ENCODE measurements around the gene SLC35A4. TPM values are rescaled to one million over a fixed set of nuclear protein-coding genes. Genes with fewer than 3 reads are reported as not detected.

Gene SLC35A4
- total and polyA plus RNA-seq, 2 of the 13 experiments (the other 11 are each of a cell fraction or from before 2014, with no cell fraction given), result 0.71 to 4.0 TPM

DNA sequence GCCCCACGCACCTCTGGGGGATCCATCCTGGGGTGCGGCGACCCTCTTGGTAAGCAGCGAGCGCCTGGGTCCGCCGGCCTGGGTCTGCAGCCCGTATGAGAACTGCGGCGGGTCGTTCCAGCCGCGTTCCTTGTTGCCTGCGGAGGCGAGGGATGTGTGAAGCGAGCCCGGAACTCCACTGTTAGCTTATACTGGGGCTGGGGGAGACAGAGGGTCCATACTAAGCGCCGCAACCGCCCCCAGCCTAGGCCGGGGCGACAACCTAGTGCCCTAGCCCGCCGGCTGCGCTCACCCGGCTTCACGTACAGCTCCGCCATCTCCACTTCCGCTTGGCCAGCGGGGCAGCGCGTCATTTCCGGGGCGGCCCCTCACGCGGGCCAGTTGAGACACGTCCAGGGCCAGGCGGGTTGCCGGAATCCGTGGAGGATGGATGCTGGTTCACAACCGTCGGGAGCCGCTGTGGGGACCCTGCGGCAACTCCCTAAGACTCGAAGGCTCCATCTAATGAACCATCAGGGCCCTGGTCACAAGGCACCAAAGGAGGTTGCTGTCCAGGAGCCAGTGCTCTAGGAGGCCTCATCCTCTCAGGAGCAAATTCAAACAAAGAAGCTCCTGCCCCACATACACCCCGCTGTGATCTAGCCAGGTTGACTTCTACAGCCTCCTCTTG is 7.4 kb upstream of the SLC35A4 start, which contains the start of gene SRA1 (continued):
- peak; percentile 72 for TF ChIP-seq BATF2 (CRISPR knock-in tag; IDR thresholded peaks at IDR 0.05)
- peak; percentile 54 for TF ChIP-seq ZNF580 (CRISPR knock-in tag; IDR thresholded peaks at IDR 0.05; ENCODE audit: borderline replicate concordance, low read depth)
- peak; percentile 76; the same call in 1 of the 2 replicates for TF ChIP-seq IRF9 (CRISPR knock-in tag; IDR thresholded peaks at IDR 0.05; ENCODE audit: borderline replicate concordance)
- TF ChIP-seq ZNF557 (CRISPR knock-in tag; IDR thresholded peaks at IDR 0.05), result 0 out of 2 replicates have a peak, but pooled peaks have one; percentile 25
- TF ChIP-seq ZFP90 (CRISPR knock-in tag; IDR thresholded peaks at IDR 0.05; ENCODE audit: borderline replicate concordance), result peak; percentile 65; the same call in 1 of the 2 replicates
- no peak for TF ChIP-seq ZNF101 (CRISPR knock-in tag; IDR thresholded peaks at IDR 0.05; ENCODE audit: borderline replicate concordance, low read depth)
- TF ChIP-seq IKZF4 (CRISPR knock-in tag; IDR thresholded peaks at IDR 0.05; ENCODE audit: borderline replicate concordance, low read depth, not compliant biosample characterization), result no peak
- no peak; the same call in 1 of the 2 replicates for TF ChIP-seq MLX (CRISPR knock-in tag; IDR thresholded peaks at IDR 0.05)
- TF ChIP-seq ZNF3 (CRISPR knock-in tag; IDR thresholded peaks at IDR 0.05), result peak; percentile 53; the same call in 1 of the 2 replicates
- peak; percentile 58; the same call in 1 of the 2 replicates for TF ChIP-seq TARDBP (CRISPR knock-in tag; IDR thresholded peaks at IDR 0.05)
- no peak for TF ChIP-seq GZF1 (CRISPR knock-in tag; IDR thresholded peaks at IDR 0.05)
- peak; percentile 86 for TF ChIP-seq THAP11 (CRISPR knock-in tag; IDR thresholded peaks at IDR 0.05)
- peak; percentile 91 for TF ChIP-seq ZNF607 (CRISPR knock-in tag; IDR thresholded peaks at IDR 0.05; ENCODE audit: borderline replicate concordance)
- TF ChIP-seq SMAD9 (CRISPR knock-in tag; IDR thresholded peaks at IDR 0.05), result peak; percentile 59; the same call in 1 of the 2 replicates
- no peak for TF ChIP-seq TEAD2 (CRISPR knock-in tag; IDR thresholded peaks at IDR 0.05)
- TF ChIP-seq CCDC6 (CRISPR knock-in tag; IDR thresholded peaks at IDR 0.05), result peak; percentile 69; the same call in 1 of the 2 replicates
- peak; percentile 81 for TF ChIP-seq ZNF121 (CRISPR knock-in tag; IDR thresholded peaks at IDR 0.05)

Measured in HepG2 (cell line).